Fibroblast of skin of left biceps (primary cell): ENCODE results near the gene LYPLA2.

ENCODE experiments used
- DNase-seq, 2 experiments: peaks; one replicate each; pipeline ENCODE4 v3.0.0-alpha.2; 2013; ENCODE audit warnings: low read depth in 2 of 2

Gene LYPLA2

GRCh38 chr1:23837908-23838307 lies 47.0 kb downstream of the LYPLA2 start:
- no peak for DNase-seq

GRCh38 chr1:23838401-23838866 lies 47.5 kb downstream of the LYPLA2 start:
- DNase-seq = no peak

- DNase-seq = no peak
Observed at GRCh38 chr1:23843644-23844043, 52.7 kb downstream of the LYPLA2 start.
